ENCODE measurements around the gene ELAVL1.
A peak's percentile ranks its signal among the peaks of the same experiment; 100 is the strongest.

- no peak for TF ChIP-seq MXI1 (IDR thresholded peaks at IDR 0.05; ENCODE audit: low read depth, low read length)
- TF ChIP-seq CTCF (IDR thresholded peaks at IDR 0.05 in 2 of 3, conservative IDR thresholded peaks at IDR 0.05 in 1 of 3; ENCODE audit: insufficient read depth in 2 of 3, low read depth in 1 of 3, low read length in 3 of 3) = peak in 2 of 3 experiments; percentile 23 to 32; a peak in 3 of 6 replicates
- TF ChIP-seq USF1 (CRISPR knock-in tag; IDR thresholded peaks at IDR 0.05) = no peak
- no peak for TF ChIP-seq BRCA1 (IDR thresholded peaks at IDR 0.05)
- no peak for TF ChIP-seq BRCA1 (CRISPR knock-in tag; IDR thresholded peaks at IDR 0.05)
Measured at GRCh38 chr19:8028951-8029491, 23.6 kb upstream of the ELAVL1 start.
